K562 (cell line): Measurements from ENCODE around the gene GALNT12. TPM values are rescaled to one million over a fixed set of nuclear protein-coding genes. Genes with fewer than 3 reads are reported as not detected.

Source experiments
- ATAC-seq: fragments of 200-7000 bp; cut with Tn5 transposase; 3 replicates; pipeline ENCODE4 v1.9.1; 2020; ENCODE audit warnings: moderate library complexity
- BruUV-seq: library from RNA; stranded (reverse); fragments of 400-500 nt; replicated peaks from 2 replicates; lab custom pipeline; 2021; lab: Mats Ljungman, UMichigan
- CTCF ChIA-PET: fragments of 300-600 bp; formaldehyde crosslinking; extraction: SDS; loops from one replicate; lab custom pipeline; 2021; ENCODE audit warnings: low intra/inter-chr PET ratio; lab: Yijun Ruan, JAX
- POLR2A ChIA-PET: fragments of 300-600, 350-650 bp; sonication (Branson Sonifier 250); formaldehyde crosslinking; extraction: SDS; loops from one replicate; lab custom pipeline; 2021; ENCODE audit warnings: antibody characterized with exemption, inconsistent platforms; lab: Yijun Ruan, JAX
- DNase-seq, 4 experiments: peaks; one replicate each; pipeline versions ENCODE4 v3.0.0 to v3.0.0-alpha.2; 2011 to 2018; ENCODE audit warnings: low spot score in 3 of 4, mixed read lengths in 3 of 4; ENCODE audit errors: extremely low read depth in 1 of 4
- FAIRE-seq: peaks from 2 replicates; lab custom pipeline; 2011; peaks lifted over from hg19 to GRCh38; lab: Jason Lieb, UNC
- H2AFZ ChIP-seq: 2 replicates; pipeline ENCODE4 v1.6.0; 2011; ENCODE audit warnings: low read depth, low read length, control low read depth, inconsistent platforms
- H3K27ac ChIP-seq: fragments of 200-600 bp; 3 replicates; pipeline ENCODE4 v1.8.0; 2011; ENCODE audit warnings: low read depth, mild to moderate bottlenecking, control low read depth, inconsistent platforms, low read length, moderate library complexity, mixed read lengths; ENCODE audit errors: extremely low read depth
- H3K27me3 ChIP-seq, 2 experiments: fragments of 300-600 bp in 1 of 2; 2 replicates in 1 of 2; 3 replicates in 1 of 2; pipeline versions ENCODE4 v1.6.0 to v1.8.0; 2011; ENCODE audit warnings: inconsistent platforms in 2 of 2, low read length in 2 of 2, mild to moderate bottlenecking in 1 of 2, mixed read lengths in 1 of 2, moderate library complexity in 1 of 2; ENCODE audit not compliant: control insufficient read depth in 2 of 2, insufficient read depth in 2 of 2
- H3K36me3 ChIP-seq: fragments of 300-600 bp; 3 replicates; pipeline ENCODE4 v1.8.0; 2011; ENCODE audit warnings: mild to moderate bottlenecking, low read length, inconsistent platforms; ENCODE audit not compliant: control insufficient read depth, insufficient read depth
- H3K4me1 ChIP-seq, 2 experiments: fragments of 200-600 bp in 1 of 2; replicated peaks in 1 of 2; 2 replicates in 1 of 2; 3 replicates in 1 of 2; pipeline versions ENCODE4 v1.5.1 to v1.8.0; 2011; ENCODE audit warnings: inconsistent platforms in 2 of 2, low read length in 2 of 2, mild to moderate bottlenecking in 1 of 2, mixed read lengths in 1 of 2, moderate library complexity in 1 of 2; ENCODE audit not compliant: control insufficient read depth in 2 of 2, insufficient read depth in 2 of 2
- H3K4me2 ChIP-seq: 2 replicates; pipeline ENCODE4 v1.6.1; 2011; ENCODE audit warnings: low read length, control low read depth, inconsistent platforms, mixed read lengths; ENCODE audit not compliant: insufficient read depth
- H3K4me3 ChIP-seq: fragments of 200-600 bp; sonication (generic), shearing (Covaris generic); 2 replicates; pipeline ENCODE4 v1.5.1; 2016; ENCODE audit warnings: control low read depth, inconsistent platforms
- H3K79me2 ChIP-seq: fragments of 200-600 bp; 3 replicates; pipeline ENCODE4 v1.8.0; 2011; ENCODE audit warnings: low read length, inconsistent platforms; ENCODE audit not compliant: control insufficient read depth, insufficient read depth
- H3K9ac ChIP-seq, 2 experiments: 2 replicates each; pipeline versions ENCODE4 v1.6.0 to v1.6.1; 2011; ENCODE audit warnings: low read depth in 2 of 2, low read length in 2 of 2, control low read depth in 1 of 2, inconsistent platforms in 1 of 2, mild to moderate bottlenecking in 1 of 2, mixed read lengths in 1 of 2; ENCODE audit not compliant: insufficient read depth in 1 of 2
- H3K9me1 ChIP-seq: one replicate; pipeline ENCODE4 v1.6.0; 2011; ENCODE audit warnings: inconsistent platforms, mild to moderate bottlenecking, low read length, moderate library complexity; ENCODE audit not compliant: control insufficient read depth, insufficient read depth
- H3K9me3 ChIP-seq: replicated peaks from 2 replicates; pipeline ENCODE4 v1.5.1; 2011; ENCODE audit warnings: low read depth, low read length, inconsistent platforms; ENCODE audit not compliant: control insufficient read depth, insufficient read depth
- H4K20me1 ChIP-seq: replicated peaks from 2 replicates; pipeline ENCODE4 v1.6.1; 2011; ENCODE audit warnings: low read length, inconsistent platforms, mixed read lengths; ENCODE audit not compliant: control insufficient read depth, insufficient read depth
- EGR1 ChIP-seq: fragments of 450-650 bp; conservative IDR thresholded peaks from 2 replicates; pipeline ENCODE4 v1.6.1; 2017; ENCODE audit warnings: mild to moderate bottlenecking
- NFIX ChIP-seq: fragments of 250-450 bp; sonication (Bioruptor Pico); IDR thresholded peaks from 2 replicates; pipeline ENCODE4 v1.4.0; 2020; ENCODE audit warnings: low read depth, mild to moderate bottlenecking, moderate library complexity
- NR3C1 ChIP-seq: sonication (generic); formaldehyde crosslinking; IDR thresholded peaks from 2 replicates; pipeline ENCODE4 v1.8.1; 2022; ENCODE audit warnings: missing genetic modification reagents
- NR4A1 ChIP-seq, 2 experiments: fragments of 250-450 bp in 1 of 2; fragments of 450-650 bp in 1 of 2; sonication (Bioruptor Pico) in 1 of 2; IDR thresholded peaks; 2 replicates each; pipeline versions ENCODE4 v1.4.0 to v1.6.1; 2016 to 2020; ENCODE audit warnings: mild to moderate bottlenecking in 2 of 2, missing compliant biosample characterization in 1 of 2, missing genetic modification characterization in 1 of 2, moderate library complexity in 1 of 2
- TCF3 ChIP-seq: sonication (generic); formaldehyde crosslinking; IDR thresholded peaks from 2 replicates; pipeline ENCODE4 v1.4.0; 2020; ENCODE audit warnings: mild to moderate bottlenecking, missing genetic modification reagents
- TCF7L2 ChIP-seq: fragments of 150-350 bp; IDR thresholded peaks from 2 replicates; pipeline ENCODE4 v1.6.1; 2016; ENCODE audit warnings: low read depth, mild to moderate bottlenecking, low read length, moderate library complexity
- TGIF2 ChIP-seq: sonication (generic); formaldehyde crosslinking; IDR thresholded peaks from 2 replicates; pipeline ENCODE4 v1.8.1; 2022; ENCODE audit warnings: mild to moderate bottlenecking, missing genetic modification reagents, moderate library complexity
- ZC3H4 ChIP-seq: sonication (generic); formaldehyde crosslinking; IDR thresholded peaks from 2 replicates; pipeline ENCODE4 v1.9.0; 2021; ENCODE audit warnings: missing genetic modification reagents, borderline replicate concordance
- WGBS: fragments of 100-300 bp; shearing (Covaris generic); methylation state at CpG from one replicate; pipeline ENCODE4 v1.1.6; 2016; ENCODE audit warnings: low coverage, mixed read lengths; ENCODE audit not compliant: insufficient coverage; ENCODE audit errors: missing lambda C conversion rate; 5-methylcytosine and 5-hydroxymethylcytosine counted together
- in situ Hi-C: fragments of 300-500 bp; cut with MboI; formaldehyde crosslinking; loops from 4 replicates; pipeline ENCODE4 v1.15.0; 2018; ENCODE audit warnings: inconsistent platforms, mixed read lengths
- intact Hi-C: fragments of 100-400 bp; cut with micrococcal nuclease; formaldehyde crosslinking; loops from 2 replicates; pipeline ENCODE4 v1.14.2; 2022
- polyA plus RNA-seq, 8 experiments: library from polyadenylated mRNA; depleted of rRNA in 4 of 8; stranded (reverse) in 5 of 8; unstranded in 3 of 8; fragments of >200 nt; fragmentation: Nextera tagmentation in 2 of 8; fragmentation: Illumina TruSeq in 1 of 8; extraction: Ambion mirVana in 2 of 8; extraction: Trizol in 1 of 8; gene quantifications; 2 replicates each; pipeline versions ENCODE4 v1.2.1 to v1.2.3, GENCODE V29; 2011 to 2014; ENCODE audit warnings: inconsistent platforms in 1 of 8, missing spikeins in 1 of 8
- total RNA-seq, 7 experiments: library from RNA; depleted of rRNA in 6 of 7; stranded (reverse); fragments of >200 nt in 6 of 7; fragmentation: Illumina TruSeq in 2 of 7; extraction: Trizol in 2 of 7; gene quantifications; 2 replicates each; pipeline versions ENCODE4 v1.2.1 to v1.2.3, GENCODE V29; 2011 to 2021; ENCODE audit warnings: low replicate concordance in 1 of 7
- TF ChIP-seq, protein P1 (sequence below), 2 experiments: fragments of 150-350 bp in 1 of 2; IDR thresholded peaks; 2 replicates each; pipeline ENCODE4 v1.6.1; 2012 to 2016; ENCODE audit warnings: low read depth in 2 of 2, low read length in 2 of 2, mild to moderate bottlenecking in 1 of 2, moderate library complexity in 1 of 2
- TF ChIP-seq, protein P2 (sequence below): sonication (generic); formaldehyde crosslinking; IDR thresholded peaks from 2 replicates; pipeline ENCODE4 v1.8.1; 2023; ENCODE audit warnings: mild to moderate bottlenecking, missing genetic modification reagents
- TF ChIP-seq, protein P3 (sequence below), 2 experiments: fragments of 450-650 bp in 1 of 2; IDR thresholded peaks; 2 replicates each; pipeline ENCODE4 v1.6.1; 2011 to 2017; ENCODE audit warnings: low read depth in 2 of 2, antibody characterized with exemption in 1 of 2, borderline replicate concordance in 1 of 2, low read length in 1 of 2, mild to moderate bottlenecking in 1 of 2, mixed read lengths in 1 of 2; ENCODE audit not compliant: control insufficient read depth in 1 of 2

GALNT12 gene
- total and polyA plus RNA-seq, 9 of the 15 experiments (the other 6 are each of a cell fraction or from before 2014, with no cell fraction given) = 29.7 to 82.9 (median 44.2) TPM

DNA sequence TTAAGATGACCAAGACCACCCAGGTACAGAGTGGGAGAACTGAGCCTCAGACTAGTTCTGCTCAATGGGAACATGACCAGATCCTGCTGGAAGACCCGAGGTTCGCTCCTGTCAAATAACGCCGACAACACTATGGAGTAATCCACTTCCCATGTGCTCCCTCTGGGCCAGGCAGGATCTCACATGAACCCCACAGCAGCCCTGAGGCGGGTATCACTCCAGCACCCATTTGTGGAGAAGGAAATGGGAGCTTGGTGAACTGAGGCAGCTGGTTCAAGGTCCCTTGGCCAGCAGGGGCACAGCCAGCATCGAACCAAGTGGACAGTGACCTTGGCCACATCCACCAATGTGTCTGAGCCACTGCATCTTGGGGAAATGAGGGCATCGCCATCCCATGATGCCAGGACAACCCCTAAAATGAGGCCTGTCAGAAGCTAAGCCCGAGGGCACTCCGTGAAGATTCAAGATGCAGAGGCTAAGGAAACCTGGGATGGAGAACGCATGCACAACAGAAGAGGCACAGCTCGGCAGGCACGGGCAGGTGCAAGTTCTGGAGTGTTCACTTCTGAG is 19.6 kb upstream of the GALNT12 start:
- no peak for DNase-seq
- H3K36me3 ChIP-seq = peaks cover 91% of the 10 kb centered on the region
- FAIRE-seq = no peak
- H3K4me3 ChIP-seq = no peak overlapping the region
- peaks cover 17% of the 10 kb centered on the region for H3K9me1 ChIP-seq
- no peaks in the 10 kb centered on the region for H3K27me3 ChIP-seq
- peaks cover 21 to 29% of the 10 kb centered on the region in 2 experiments; a peak in 4 of 5 replicates for H3K4me1 ChIP-seq
- H3K27ac ChIP-seq = no peak overlapping the region
- peaks cover 15% of the 10 kb centered on the region for H4K20me1 ChIP-seq
- POLR2A ChIA-PET = interaction anchor here (0.8 to 1.6 kb wide), 2 partner anchors 9 to 12 kb away, joined by 3 to 8 read pairs; no protein-coding TSS in a partner anchor
- CTCF ChIA-PET = no interaction called here
- 93% methylated on average over 11 of the region's 12 CpGs for WGBS
- no peak for ATAC-seq
- no TSS peak for BruUV-seq
- no peak overlapping the region for H3K4me2 ChIP-seq
- in situ Hi-C loops (loop anchor here (25.0 kb wide), 1 partner anchor 876 kb away; the partner anchor contains the start of gene TRMO), intact Hi-C loops (no loop called here)
- H2AFZ ChIP-seq = no peak overlapping the region
- H3K9ac ChIP-seq = 0 out of 4 replicates have a peak overlapping the region, but pooled peaks of 1 of the 2 experiments have one; percentile 1
- peaks cover 39% of the 10 kb centered on the region for H3K79me2 ChIP-seq
- H3K9me3 ChIP-seq = no peaks in the 10 kb centered on the region
- TF ChIP-seq TCF3 (CRISPR knock-in tag) (no peak), EGR1 (no peak), NR4A1 (CRISPR knock-in tag; IDR thresholded peaks at IDR 0.05) (no peak), NR4A1 (tag; IDR thresholded peaks at IDR 0.05) (no peak), NFIX (CRISPR knock-in tag) (no peak), TCF7L2 (no peak), TGIF2 (CRISPR knock-in tag) (no peak), NR3C1 (CRISPR knock-in tag) (no peak), ZC3H4 (CRISPR knock-in tag) (no peak)
- TF ChIP-seq, protein P1, sequence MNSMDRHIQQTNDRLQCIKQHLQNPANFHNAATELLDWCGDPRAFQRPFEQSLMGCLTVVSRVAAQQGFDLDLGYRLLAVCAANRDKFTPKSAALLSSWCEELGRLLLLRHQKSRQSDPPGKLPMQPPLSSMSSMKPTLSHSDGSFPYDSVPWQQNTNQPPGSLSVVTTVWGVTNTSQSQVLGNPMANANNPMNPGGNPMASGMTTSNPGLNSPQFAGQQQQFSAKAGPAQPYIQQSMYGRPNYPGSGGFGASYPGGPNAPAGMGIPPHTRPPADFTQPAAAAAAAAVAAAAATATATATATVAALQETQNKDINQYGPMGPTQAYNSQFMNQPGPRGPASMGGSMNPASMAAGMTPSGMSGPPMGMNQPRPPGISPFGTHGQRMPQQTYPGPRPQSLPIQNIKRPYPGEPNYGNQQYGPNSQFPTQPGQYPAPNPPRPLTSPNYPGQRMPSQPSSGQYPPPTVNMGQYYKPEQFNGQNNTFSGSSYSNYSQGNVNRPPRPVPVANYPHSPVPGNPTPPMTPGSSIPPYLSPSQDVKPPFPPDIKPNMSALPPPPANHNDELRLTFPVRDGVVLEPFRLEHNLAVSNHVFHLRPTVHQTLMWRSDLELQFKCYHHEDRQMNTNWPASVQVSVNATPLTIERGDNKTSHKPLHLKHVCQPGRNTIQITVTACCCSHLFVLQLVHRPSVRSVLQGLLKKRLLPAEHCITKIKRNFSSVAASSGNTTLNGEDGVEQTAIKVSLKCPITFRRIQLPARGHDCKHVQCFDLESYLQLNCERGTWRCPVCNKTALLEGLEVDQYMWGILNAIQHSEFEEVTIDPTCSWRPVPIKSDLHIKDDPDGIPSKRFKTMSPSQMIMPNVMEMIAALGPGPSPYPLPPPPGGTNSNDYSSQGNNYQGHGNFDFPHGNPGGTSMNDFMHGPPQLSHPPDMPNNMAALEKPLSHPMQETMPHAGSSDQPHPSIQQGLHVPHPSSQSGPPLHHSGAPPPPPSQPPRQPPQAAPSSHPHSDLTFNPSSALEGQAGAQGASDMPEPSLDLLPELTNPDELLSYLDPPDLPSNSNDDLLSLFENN (IDR thresholded peaks at IDR 0.05; ENCODE audit: low read depth in 2 of 2, low read length in 2 of 2) = no peak
- TF ChIP-seq, protein P2, sequence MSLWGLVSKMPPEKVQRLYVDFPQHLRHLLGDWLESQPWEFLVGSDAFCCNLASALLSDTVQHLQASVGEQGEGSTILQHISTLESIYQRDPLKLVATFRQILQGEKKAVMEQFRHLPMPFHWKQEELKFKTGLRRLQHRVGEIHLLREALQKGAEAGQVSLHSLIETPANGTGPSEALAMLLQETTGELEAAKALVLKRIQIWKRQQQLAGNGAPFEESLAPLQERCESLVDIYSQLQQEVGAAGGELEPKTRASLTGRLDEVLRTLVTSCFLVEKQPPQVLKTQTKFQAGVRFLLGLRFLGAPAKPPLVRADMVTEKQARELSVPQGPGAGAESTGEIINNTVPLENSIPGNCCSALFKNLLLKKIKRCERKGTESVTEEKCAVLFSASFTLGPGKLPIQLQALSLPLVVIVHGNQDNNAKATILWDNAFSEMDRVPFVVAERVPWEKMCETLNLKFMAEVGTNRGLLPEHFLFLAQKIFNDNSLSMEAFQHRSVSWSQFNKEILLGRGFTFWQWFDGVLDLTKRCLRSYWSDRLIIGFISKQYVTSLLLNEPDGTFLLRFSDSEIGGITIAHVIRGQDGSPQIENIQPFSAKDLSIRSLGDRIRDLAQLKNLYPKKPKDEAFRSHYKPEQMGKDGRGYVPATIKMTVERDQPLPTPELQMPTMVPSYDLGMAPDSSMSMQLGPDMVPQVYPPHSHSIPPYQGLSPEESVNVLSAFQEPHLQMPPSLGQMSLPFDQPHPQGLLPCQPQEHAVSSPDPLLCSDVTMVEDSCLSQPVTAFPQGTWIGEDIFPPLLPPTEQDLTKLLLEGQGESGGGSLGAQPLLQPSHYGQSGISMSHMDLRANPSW (CRISPR knock-in tag) = no peak
- TF ChIP-seq, protein P3, sequence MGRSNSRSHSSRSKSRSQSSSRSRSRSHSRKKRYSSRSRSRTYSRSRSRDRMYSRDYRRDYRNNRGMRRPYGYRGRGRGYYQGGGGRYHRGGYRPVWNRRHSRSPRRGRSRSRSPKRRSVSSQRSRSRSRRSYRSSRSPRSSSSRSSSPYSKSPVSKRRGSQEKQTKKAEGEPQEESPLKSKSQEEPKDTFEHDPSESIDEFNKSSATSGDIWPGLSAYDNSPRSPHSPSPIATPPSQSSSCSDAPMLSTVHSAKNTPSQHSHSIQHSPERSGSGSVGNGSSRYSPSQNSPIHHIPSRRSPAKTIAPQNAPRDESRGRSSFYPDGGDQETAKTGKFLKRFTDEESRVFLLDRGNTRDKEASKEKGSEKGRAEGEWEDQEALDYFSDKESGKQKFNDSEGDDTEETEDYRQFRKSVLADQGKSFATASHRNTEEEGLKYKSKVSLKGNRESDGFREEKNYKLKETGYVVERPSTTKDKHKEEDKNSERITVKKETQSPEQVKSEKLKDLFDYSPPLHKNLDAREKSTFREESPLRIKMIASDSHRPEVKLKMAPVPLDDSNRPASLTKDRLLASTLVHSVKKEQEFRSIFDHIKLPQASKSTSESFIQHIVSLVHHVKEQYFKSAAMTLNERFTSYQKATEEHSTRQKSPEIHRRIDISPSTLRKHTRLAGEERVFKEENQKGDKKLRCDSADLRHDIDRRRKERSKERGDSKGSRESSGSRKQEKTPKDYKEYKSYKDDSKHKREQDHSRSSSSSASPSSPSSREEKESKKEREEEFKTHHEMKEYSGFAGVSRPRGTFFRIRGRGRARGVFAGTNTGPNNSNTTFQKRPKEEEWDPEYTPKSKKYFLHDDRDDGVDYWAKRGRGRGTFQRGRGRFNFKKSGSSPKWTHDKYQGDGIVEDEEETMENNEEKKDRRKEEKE (IDR thresholded peaks at IDR 0.05; ENCODE audit: borderline replicate concordance in 1 of 2, control insufficient read depth in 1 of 2, low read depth in 2 of 2, low read length in 1 of 2) = no peak
